ENCODE results near the gene UBE2D2.

DNA sequence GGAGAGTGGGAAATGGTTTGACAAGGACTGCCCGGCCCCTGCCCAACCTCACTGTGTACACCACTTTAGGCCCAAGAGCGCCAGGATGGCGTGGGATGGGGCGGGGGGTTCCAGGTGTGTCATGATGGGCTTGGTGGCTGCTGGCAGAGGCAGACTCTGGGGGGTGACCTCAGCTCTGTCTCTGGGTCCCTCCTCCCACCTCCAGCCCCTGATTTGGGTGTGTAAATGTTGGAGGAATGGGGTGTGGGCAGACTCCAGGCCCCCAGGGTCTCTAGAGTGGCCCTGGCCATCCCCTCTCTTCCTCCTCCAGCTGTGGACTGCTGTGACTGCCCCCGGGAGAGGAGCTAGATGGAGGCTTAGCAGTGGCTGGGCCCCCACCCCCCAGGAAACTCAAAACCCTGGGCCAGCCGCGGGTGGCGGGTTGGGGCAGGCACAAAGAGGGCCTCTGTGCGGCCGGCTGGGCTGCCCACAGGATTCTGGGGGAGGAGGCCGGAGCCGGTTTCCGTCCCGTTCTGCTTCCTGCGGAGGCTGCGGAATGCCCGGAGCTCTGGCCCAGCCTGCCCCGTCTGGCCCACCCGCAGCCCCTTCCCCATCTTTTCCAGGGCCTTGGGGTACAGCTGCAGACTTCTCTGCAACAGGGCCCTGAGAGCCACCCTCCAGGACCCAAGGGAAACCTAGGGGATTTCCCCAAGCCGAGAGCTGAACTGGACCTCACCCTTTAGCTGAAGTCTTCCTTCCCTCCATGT lies 110.1 kb downstream of the UBE2D2 start:
- TF ChIP-seq MXI1 (IDR thresholded peaks at IDR 0.05; ENCODE audit: low read depth, low read length) (no peak), ZNF24 (IDR thresholded peaks at IDR 0.05) (no peak), CEBPB (IDR thresholded peaks at IDR 0.05; ENCODE audit: borderline replicate concordance in 1 of 2, low read depth in 2 of 2, low read length in 2 of 2) (no peak), RCOR1 (conservative IDR thresholded peaks at IDR 0.05; ENCODE audit: low read depth, low read length) (no peak)
- TF ChIP-seq, protein P1, sequence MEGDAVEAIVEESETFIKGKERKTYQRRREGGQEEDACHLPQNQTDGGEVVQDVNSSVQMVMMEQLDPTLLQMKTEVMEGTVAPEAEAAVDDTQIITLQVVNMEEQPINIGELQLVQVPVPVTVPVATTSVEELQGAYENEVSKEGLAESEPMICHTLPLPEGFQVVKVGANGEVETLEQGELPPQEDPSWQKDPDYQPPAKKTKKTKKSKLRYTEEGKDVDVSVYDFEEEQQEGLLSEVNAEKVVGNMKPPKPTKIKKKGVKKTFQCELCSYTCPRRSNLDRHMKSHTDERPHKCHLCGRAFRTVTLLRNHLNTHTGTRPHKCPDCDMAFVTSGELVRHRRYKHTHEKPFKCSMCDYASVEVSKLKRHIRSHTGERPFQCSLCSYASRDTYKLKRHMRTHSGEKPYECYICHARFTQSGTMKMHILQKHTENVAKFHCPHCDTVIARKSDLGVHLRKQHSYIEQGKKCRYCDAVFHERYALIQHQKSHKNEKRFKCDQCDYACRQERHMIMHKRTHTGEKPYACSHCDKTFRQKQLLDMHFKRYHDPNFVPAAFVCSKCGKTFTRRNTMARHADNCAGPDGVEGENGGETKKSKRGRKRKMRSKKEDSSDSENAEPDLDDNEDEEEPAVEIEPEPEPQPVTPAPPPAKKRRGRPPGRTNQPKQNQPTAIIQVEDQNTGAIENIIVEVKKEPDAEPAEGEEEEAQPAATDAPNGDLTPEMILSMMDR (IDR thresholded peaks at IDR 0.05 in 2 of 3, conservative IDR thresholded peaks at IDR 0.05 in 1 of 3; ENCODE audit: control insufficient read depth in 2 of 3, extremely low read depth in 1 of 3, insufficient read depth in 1 of 3, low read depth in 3 of 3, low read length in 3 of 3), result no peak
